HG03354 (cell line): ENCODE results near the gene MAGEA11.
A peak's percentile ranks its signal among the peaks of the same experiment; 100 is the strongest.
"Not testable (repeated sequence)": the region's sequence is repeated elsewhere in the genome, so short reads cannot be mapped to it uniquely, and the experiment has no call there.

Experiments
- ATAC-seq: cut with Tn5 transposase; IDR thresholded peaks from one replicate; pipeline ENCODE4 v1.9.1; 2021; ENCODE audit warnings: mild to moderate bottlenecking; ENCODE audit not compliant: unreplicated experiment, poor library complexity, severe bottlenecking

MAGEA11 gene, protein sequence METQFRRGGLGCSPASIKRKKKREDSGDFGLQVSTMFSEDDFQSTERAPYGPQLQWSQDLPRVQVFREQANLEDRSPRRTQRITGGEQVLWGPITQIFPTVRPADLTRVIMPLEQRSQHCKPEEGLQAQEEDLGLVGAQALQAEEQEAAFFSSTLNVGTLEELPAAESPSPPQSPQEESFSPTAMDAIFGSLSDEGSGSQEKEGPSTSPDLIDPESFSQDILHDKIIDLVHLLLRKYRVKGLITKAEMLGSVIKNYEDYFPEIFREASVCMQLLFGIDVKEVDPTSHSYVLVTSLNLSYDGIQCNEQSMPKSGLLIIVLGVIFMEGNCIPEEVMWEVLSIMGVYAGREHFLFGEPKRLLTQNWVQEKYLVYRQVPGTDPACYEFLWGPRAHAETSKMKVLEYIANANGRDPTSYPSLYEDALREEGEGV

DNA sequence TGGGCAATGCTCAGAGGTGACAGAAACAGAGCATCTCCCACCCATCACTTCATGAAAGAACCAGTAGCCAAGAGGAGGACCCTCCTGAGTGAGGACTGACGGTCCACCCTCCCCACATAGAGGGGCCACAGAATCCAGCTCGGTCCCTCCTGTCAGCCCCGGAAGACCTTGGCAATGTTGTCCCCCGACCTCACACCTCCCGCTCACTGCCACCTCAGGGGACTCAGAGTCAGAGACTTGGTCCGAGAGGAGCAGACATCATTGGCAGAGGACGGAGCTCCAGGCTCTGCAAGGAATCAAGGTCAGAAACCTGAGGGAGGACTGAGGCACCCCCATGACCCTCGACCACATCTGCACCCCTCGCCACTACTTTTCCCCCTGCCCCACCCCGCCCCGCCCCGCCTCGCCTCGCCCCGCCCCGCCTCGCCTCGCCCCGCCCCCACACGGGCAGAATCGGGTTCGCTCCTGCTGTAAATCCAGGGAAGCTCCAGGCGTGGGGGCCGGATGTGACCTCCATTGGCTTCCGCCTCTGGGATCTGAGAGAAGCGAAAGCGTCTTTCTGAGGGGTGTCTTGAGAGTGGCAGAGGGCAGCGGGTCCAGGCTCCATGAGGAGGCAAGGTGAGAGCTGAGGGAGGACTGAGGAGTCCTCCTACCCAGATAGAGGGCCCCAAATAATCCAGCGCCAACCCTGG lies at the start of gene MAGEA11:
Gene MAGEA11, plus strand, starts transcription at position 516 of the 692 bp plus-strand sequence. CDS start 1,100 bp downstream, outside the sequence.
- ATAC-seq: no peak

DNA sequence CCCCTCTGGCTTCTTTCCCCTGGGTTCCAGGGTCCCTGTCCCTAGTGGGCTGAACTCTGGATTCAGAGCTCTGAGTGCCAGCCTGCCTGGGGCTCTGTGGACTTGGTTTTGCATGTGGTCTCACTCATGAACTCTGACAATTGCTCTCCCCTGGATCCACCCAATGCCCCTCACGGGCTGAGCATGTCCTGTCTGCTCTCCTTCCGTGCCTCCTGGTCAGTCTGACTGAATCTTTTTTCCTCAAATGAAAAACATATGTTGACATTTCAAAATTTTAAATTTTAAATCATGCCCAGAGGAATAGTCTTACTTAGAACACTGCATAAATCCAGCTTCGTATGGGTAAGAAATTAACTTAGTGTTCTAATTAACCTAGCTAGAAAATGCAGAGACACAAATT lies 36.8 kb upstream of the MAGEA11 start:
- not testable (repeated sequence) for ATAC-seq

DNA sequence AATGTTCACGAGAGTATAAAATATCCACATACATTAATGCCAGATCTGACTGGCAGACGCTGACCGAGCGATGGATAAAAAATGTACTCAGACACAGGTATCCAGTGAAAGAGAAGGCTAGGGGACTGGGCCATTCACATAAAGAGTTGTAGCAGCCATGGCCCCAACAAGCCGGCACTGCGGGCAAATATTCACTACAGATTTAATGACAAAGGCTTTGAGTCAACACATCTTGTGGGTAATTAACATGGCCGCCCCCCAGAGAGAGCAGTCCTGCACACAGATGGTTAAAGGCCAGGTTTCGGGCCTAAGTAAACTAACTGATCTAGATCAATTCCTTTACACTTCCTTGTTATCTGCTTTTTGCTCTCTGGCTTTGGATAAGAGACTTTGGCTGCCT lies 36.3 kb upstream of the MAGEA11 start:
- not testable (repeated sequence) for ATAC-seq

DNA sequence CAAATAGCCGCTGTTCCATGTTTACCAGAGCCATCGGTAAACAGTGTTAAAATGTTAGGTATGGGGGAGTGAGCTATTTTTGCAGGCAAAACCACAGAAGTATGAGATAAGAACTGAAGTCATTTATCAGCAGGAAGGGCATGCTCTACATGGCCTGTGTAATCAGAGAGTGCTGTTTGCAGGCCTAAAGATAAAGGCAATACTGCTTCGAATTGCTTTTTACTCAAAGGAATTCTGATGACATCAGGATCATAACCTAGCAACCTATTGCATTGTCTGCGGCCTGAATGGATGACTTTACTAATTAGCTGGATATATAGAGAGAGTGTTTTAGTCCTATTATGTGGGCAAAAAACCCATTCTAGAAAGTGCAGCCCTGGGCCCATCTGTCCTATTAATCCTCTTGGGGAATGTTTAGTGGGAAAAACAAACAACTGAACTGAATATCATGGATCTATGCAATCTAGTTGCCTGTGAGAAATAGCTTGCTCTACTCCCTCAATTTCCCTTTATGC lies 32.6 kb upstream of the MAGEA11 start:
- not testable (repeated sequence) for ATAC-seq

DNA sequence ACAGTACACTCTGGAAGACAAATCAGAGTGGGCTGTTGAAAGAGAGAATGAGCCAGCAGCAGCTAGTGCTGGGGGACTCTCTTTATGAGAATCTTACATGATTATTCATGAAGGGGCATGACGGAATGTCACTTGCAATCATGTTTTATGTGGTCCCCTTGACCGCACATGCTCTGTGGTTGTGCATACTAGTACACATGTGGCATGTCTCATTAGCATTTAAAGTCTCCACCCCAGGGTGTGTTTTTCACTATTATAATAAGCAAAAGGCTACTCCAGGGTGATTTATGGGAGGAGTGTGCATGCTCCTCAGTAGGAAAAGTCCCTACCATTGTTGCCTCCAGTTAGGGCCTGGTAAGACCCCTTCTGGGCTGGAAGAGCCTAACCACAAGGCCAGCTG lies 30.7 kb upstream of the MAGEA11 start:
- no peak for ATAC-seq

DNA sequence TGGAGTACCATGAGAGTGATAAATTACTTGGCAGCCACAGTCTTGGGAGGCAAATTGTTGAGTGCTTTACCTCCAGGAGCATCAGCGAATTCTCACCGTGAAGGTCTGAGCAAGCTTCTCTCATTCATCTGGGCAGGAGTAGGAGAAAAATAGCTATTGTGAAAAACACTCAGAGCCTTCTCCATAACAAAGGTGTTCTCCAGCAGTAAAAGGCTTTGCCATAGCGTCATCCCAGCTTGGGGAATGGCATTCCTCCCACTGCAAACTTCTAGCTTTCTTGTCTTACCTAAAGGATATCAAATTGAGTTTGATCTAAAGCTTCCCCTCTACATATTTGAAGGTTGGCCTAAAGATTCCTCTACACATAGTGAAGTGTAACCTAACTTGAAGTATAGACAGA lies 29.8 kb upstream of the MAGEA11 start:
- no peak for ATAC-seq

DNA sequence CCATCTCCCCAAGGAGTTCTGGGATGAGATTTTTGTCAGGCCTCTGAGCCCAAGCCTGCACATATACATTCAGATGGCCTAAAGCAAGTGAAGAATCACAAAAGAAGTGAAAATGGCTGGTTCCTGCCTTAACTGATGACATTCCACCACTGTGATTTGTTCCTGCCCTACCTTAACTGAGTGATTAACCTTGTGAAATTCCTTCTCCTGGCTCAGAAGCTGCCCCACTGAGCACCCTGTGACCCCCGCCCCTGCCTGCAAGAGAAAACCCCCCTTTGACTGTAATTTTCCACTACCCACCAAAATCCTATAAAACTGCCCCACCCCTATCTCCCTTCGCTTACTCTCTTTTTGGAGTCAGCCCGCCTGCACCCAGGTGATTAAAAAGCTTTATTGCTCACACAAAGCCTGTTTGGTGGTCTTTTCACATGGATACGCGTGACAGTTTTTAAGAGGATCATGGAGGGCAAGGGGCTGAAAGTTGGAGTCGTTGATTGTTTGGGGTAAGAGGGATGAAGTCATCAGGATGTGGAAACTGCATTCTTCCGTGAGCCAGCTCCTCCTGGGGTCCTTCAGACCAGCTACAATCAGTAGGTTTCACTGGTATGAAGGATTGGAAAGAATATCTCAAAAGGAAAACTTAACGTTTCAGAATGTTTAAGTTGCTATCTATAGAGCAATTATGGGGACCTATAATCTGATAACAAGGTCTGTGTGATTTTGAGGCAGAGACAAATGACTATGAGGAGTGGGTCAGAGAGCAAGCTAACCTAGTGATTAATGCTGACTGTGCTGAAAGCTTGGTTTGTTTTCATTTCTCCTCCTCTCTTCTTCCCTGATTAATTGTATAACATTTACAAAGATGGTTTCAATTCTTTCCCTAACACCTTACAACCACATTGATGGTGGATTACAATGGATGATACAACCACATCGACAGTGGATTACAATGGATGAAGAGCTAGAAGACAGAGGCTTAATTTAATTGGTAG lies 28.6 kb upstream of the MAGEA11 start:
- ATAC-seq: no peak

DNA sequence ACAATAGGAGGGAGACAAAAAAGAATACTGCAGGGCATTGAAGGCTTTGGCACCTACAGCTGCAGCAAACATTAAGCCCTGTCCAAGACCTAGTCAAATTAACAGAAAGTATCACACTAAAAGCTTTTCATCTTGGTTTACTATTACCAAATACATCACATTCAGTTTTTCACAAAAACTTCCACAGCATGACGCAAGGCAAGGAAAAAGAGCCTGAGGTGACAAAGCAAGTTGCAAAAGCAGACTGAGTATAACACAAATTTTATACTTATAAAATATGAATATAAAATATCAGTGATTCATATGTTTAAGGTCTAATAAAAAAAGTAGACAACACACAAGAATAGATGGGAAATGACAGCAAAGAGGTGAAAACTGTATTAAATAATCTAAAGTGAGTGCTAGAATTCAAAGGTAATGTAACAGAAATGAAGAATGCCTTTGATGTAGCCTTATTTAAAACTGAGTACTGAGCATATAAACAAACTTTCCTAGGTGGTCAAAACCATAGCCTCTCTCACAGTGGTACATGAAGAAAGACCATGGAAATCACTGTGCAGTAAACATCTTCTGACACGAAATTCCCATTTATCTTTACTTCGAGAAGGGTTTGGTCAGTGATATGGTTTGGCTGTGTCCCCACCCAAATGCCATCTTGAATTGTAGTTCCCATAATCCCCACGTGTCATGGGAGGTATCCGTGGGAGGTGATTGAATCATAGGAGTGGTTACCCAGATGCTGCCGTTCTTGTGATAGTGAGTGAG lies 27.7 kb upstream of the MAGEA11 start:
- no peak for ATAC-seq

DNA sequence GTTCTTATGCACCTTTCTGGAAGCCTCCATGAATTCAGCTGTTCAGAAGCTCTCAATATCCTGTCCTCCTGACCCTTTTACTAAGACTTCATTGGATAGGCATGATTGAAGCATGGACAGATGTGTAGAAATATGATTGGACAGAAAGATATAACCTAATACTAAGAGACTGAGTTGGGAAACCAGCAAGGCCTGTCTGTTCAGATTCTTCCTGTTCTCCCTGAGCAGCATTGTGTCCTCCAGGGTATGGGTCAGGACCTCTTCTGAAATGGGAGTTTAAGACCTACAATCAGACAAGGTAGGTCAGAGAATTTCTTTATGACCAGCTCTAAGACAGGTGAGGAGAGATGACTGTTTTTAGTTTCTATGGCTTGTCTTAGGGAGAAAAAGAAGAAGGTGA lies 23.9 kb upstream of the MAGEA11 start:
- ATAC-seq: no peak

DNA sequence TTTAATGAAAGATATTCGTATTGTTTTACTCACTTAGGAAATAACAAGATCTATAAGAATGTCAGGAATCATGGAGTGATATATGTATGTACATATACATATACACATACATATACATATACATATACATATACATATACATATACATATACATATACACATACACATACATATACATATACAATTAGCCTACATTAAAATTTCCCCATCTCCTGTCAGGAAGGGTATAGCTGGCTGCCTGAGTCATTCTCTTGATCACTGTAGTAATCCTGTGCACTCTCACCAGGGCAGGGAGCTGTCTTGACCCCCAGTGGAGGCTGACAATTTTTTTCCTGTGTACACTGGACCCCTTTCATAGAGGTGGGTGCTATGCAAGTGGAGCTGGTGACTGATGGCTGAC lies 23.3 kb upstream of the MAGEA11 start:
- ATAC-seq: no peak

DNA sequence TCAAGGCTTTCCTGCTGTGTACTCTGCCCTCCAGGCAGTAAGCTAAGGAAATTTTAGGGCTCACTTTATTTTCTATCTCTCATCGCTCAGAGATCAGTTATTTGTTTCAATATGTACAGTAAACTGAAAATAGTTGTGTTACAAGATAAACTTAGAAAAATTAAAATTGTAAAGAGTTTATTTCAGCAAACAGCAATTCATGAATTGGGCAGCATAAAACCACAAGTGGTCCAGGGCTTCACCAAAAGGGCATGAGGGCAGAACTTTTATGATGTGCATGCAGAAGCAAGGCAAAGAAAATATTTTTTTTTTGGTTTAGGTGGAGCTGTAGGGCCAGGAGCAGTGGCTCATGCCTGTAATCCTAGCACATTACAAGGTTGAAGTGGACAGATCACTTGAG lies 20.1 kb upstream of the MAGEA11 start:
- ATAC-seq: no peak

DNA sequence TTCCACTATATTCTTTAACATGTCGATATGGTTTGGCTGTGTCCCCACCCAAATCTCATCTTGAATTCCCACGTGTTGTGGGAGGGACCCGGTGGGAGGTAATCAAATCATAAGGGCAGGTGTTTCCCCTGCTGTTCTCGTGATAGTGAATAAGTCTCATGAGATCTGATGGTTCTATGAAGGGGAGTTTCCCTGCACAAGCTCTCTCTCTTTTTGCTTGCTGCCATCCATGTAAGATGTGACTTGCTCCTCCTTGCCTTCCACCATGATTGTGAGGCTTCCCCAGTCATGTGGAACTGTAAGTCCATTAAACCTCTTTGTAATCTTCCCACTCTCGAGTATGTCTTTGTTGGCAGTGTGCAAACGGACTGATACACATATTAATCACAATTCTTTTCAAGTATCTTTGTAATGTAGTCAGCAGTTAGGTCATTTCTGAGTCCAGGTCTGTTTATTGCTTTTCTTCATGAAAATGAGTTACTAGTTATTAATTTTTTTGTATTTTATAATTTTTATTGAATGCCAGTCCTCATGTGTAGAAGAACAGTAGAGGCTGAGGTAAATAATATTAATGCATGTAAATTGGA lies 19.1 kb upstream of the MAGEA11 start:
- ATAC-seq: not testable (repeated sequence)

DNA sequence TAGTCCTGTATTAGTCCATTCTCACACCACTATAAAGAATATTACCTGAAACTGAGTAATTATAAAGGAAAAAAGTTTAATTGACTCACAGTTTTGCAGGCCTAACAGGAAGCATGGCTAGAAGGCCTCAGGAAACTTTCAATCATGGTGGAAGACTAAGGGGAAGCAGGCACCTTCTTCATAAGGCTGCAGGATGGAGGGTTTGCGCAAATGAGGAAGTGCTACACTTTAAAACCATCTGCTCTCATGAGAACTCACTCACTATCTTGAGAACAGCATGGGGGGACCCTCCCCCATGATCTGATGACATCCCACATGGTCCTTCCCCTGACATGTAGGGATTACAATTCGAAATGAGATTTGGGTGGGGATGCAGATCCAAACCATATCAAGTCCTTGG lies 12.1 kb upstream of the MAGEA11 start:
- peak; percentile 47 for ATAC-seq

DNA sequence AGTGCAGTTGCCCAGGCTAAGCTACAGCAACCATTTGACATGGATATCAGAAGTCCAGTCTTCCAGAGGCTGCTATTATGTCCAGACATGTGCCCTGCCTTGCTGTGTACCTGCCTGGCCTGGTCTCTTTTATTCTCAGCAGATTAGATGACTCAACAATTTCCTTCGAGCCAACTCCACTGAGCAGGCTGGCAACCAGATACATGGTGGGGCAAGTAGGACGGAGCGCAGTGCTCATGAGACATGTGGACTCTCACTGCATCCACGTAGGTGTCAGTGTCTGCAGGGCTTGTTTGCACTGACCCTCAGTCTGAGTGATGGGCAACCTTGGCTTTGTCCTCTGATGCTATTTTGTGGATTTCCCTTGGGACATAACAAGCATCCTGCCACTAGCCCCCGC lies 7.2 kb upstream of the MAGEA11 start:
- ATAC-seq: no peak

DNA sequence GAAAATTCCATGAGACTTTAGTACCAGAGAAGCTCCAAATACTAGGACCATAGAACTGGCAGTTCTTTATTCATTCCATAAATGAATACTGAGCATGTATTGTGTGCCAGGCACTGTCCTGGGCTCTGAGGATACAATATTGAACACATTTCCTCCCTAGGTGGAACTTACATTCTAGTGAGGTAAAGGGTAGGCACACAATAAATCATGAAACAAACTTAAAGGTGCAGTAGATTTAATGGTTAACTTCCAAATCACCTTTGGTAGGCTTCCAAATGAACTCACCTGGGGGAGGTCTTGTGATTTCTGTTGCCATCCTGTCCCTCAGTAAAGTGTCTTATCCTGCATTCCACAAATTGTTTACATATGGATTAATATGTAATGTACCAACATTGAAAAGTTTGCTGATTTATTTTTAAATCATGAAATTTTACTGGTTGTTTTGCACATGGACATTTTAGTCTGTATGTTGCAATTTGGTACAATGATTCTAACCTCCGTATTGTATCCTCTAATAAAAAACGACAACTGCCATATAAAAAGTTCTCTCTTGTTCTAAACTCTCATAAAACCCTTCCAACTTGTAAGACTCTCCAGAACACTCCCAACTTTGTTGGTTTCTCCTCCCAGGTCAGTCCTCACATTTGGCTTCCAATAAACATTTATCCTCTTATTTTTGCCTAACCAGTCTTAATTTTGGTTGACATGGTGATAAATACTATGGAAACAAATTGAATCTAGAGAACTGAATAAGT lies 4.5 kb upstream of the MAGEA11 start:
- no peak for ATAC-seq

DNA sequence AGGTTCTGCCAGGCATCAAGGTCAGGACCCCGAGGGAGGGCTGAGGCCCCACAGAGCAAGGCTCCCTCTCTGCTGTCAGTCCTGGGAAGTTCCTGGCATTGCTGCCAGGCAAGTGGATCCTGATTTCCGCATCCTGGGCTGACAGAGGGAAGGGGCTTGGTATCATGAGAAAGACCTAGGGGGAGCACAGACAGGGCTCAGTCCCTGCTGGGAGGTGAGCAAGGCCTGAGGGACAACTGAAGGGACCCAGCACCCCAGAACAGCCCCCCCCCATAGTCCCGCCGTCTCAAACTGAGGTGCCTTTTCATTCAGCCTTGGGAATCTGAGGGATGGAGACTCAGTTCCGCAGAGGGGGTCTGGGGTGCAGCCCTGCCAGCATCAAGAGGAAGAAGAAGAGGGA lies 971 bp downstream of the MAGEA11 start:
- no peak for ATAC-seq

DNA sequence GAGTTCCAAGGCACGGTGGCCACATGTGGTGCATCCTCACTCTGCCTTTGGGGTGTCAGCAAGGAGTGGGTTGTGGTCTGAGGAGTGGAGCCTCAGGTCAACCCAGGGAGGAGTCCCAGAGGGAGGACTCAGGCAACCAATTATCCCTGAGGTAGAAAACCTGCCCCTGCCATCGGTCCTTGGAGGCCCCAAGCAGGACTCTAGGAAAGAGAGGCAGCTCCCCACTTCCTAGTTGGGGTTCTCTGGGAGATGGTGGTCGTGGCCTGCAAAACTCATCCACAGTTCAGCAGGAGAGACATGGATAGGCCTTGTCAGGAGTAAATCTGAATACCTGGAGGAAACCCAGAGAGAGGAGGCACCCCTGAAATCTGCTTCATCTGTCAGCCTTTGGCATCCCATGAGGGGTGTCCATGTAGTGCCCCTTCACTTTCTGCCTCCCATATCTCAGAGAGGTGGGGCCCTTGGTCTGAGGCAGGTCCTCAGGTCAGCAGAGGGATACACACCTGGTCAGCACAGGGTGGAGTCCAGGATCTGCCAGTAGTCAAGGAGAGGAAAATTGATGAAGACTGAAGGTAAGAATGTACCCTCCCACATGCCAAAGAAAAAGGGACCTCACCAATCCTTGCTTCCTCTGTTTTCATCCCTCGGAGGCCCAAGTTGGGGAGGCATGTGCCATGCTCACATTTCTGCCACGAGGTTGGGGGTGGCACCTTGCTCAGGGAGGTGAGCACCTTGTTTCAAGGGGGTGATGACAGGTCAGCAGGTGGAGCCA lies 1.6 kb downstream of the MAGEA11 start:
- no peak for ATAC-seq
